HCT116 (cell line): ENCODE data around the gene CDH4. TPM values are rescaled to one million over a fixed set of nuclear protein-coding genes. Genes with fewer than 3 reads are reported as not detected.

Experiments used
- ATAC-seq: fragments of 200-7000 bp; cut with Tn5 transposase; 2 replicates; pipeline ENCODE4 v1.9.1; 2020; ENCODE audit warnings: mild to moderate bottlenecking, moderate library complexity
- BruUV-seq: library from RNA; stranded (reverse); fragments of 400-500 nt; replicated peaks from 2 replicates; lab custom pipeline; 2021; lab: Mats Ljungman, UMichigan
- CTCF ChIA-PET: fragments of 300-600 bp; sonication (Branson Sonifier 250); formaldehyde crosslinking; loops from one replicate; lab custom pipeline; 2021; ENCODE audit warnings: antibody characterized with exemption; lab: Charles Lee
- POLR2A ChIA-PET: fragments of 300-600, 350-600 bp; sonication (Branson Sonifier 250); formaldehyde crosslinking; loops from one replicate; lab custom pipeline; 2021; ENCODE audit warnings: antibody characterized with exemption; lab: Charles Lee
- RAD21 ChIA-PET, 2 experiments: fragments of 300-600 bp; sonication (Branson Sonifier 250); formaldehyde crosslinking; loops; one replicate each; lab custom pipeline; 2023; ENCODE audit warnings: low total read pairs in 2 of 2; ENCODE audit not compliant: uncharacterized antibody in 2 of 2, unreplicated experiment in 2 of 2, low non-redundant PET in 1 of 2; lab: Charles Lee
- DNase-seq: peaks from one replicate; pipeline ENCODE4 v3.0.0-alpha.2; 2010; ENCODE audit warnings: low read depth, low spot score
- H2AFZ ChIP-seq: fragments of 200-600 bp; shearing (Covaris generic), sonication (generic); 2 replicates; pipeline ENCODE4 v1.6.1; 2017; ENCODE audit warnings: low read depth, mixed run types, mixed read lengths, antibody characterized with exemption, low read length; ENCODE audit not compliant: poor library complexity, severe bottlenecking
- H3K27ac ChIP-seq: 2 replicates; pipeline ENCODE4 v1.5.1; 2012; ENCODE audit warnings: low read depth, low read length
- H3K27me3 ChIP-seq: fragments of 200-600 bp; sonication (generic); 2 replicates; pipeline ENCODE4 v1.6.1; 2016; ENCODE audit warnings: mixed run types, low read length, mixed read lengths; ENCODE audit not compliant: insufficient read depth
- H3K36me3 ChIP-seq, 2 experiments: fragments of 200-500 bp in 1 of 2; fragments of 200-600 bp in 1 of 2; sonication (Bioruptor generic) in 1 of 2; sonication (generic) in 1 of 2; 2 replicates each; pipeline versions ENCODE4 v1.5.1 to v1.6.1; 2014 to 2016; ENCODE audit warnings: low read length in 2 of 2, inconsistent platforms in 1 of 2, mixed read lengths in 1 of 2, mixed run types in 1 of 2; ENCODE audit not compliant: insufficient read depth in 2 of 2, control insufficient read depth in 1 of 2
- H3K4me1 ChIP-seq, 2 experiments: fragments of 200-600 bp in 1 of 2; sonication (generic) in 1 of 2; 2 replicates each; pipeline versions ENCODE4 v1.5.1 to v1.6.1; 2012 to 2017; ENCODE audit warnings: low read length in 2 of 2, inconsistent platforms in 1 of 2, mild to moderate bottlenecking in 1 of 2, mixed read lengths in 1 of 2, mixed run types in 1 of 2, moderate library complexity in 1 of 2; ENCODE audit not compliant: insufficient read depth in 2 of 2, control insufficient read depth in 1 of 2
- H3K4me2 ChIP-seq: fragments of 200-600 bp; sonication (generic); 2 replicates; pipeline ENCODE4 v1.6.1; 2017; ENCODE audit warnings: mixed run types, low read length, mixed read lengths
- H3K4me3 ChIP-seq, 2 experiments: fragments of 200-600 bp in 1 of 2; sonication (generic) in 1 of 2; replicated peaks in 1 of 2; 2 replicates each; pipeline ENCODE4 v1.5.1; 2011 to 2016; ENCODE audit warnings: low read length in 2 of 2, control low read depth in 1 of 2, low read depth in 1 of 2, mild to moderate bottlenecking in 1 of 2, mixed read lengths in 1 of 2, mixed run types in 1 of 2
- H3K79me2 ChIP-seq: fragments of 200-600 bp; sonication (generic); 2 replicates; pipeline ENCODE4 v1.6.1; 2017; ENCODE audit warnings: mild to moderate bottlenecking, mixed run types, low read length, moderate library complexity, mixed read lengths; ENCODE audit not compliant: insufficient read depth
- H3K9ac ChIP-seq: fragments of 200-600 bp; sonication (generic); 2 replicates; pipeline ENCODE4 v1.6.1; 2016; ENCODE audit warnings: low read length, mixed read lengths
- H3K9me2 ChIP-seq: fragments of 200-600 bp; sonication (generic), shearing (Covaris generic); 2 replicates; pipeline ENCODE4 v1.6.1; 2017; ENCODE audit warnings: mixed run types, mild to moderate bottlenecking, moderate library complexity; ENCODE audit not compliant: insufficient read depth
- H3K9me3 ChIP-seq, 2 experiments: fragments of 200-500 bp in 1 of 2; fragments of 200-600 bp in 1 of 2; sonication (Bioruptor generic) in 1 of 2; sonication (generic) in 1 of 2; 2 replicates each; pipeline ENCODE4 v1.6.1; 2014 to 2017; ENCODE audit warnings: low read length in 2 of 2, mixed read lengths in 2 of 2, inconsistent platforms in 1 of 2, low read depth in 1 of 2, mild to moderate bottlenecking in 1 of 2, mixed run types in 1 of 2, moderate library complexity in 1 of 2; ENCODE audit not compliant: control insufficient read depth in 1 of 2, insufficient read depth in 1 of 2
- H4K20me1 ChIP-seq: fragments of 200-600 bp; sonication (generic), shearing (Covaris generic); 2 replicates; pipeline ENCODE4 v1.6.1; 2017; ENCODE audit warnings: mixed run types, mild to moderate bottlenecking, moderate library complexity; ENCODE audit not compliant: insufficient read depth
- CBX3 ChIP-seq: IDR thresholded peaks from 2 replicates; pipeline ENCODE4 v1.6.1; 2012; ENCODE audit warnings: low read depth
- CEBPB ChIP-seq: IDR thresholded peaks from 2 replicates; pipeline ENCODE4 v1.6.1; 2012; ENCODE audit warnings: low read depth
- EZH2 ChIP-seq: fragments of 200-600 bp; sonication (generic); IDR thresholded peaks from 2 replicates; pipeline ENCODE4 v1.6.1; 2017; ENCODE audit warnings: antibody characterized with exemption, mixed run types
- EZH2phosphoT487 ChIP-seq: fragments of 200-600 bp; IDR thresholded peaks from 2 replicates; pipeline ENCODE4 v1.6.1; 2018; ENCODE audit warnings: antibody characterized with exemption, borderline replicate concordance
- FOSL1 ChIP-seq: IDR thresholded peaks from 2 replicates; pipeline ENCODE4 v1.6.1; 2012; ENCODE audit warnings: low read depth
- JUND ChIP-seq: IDR thresholded peaks from 2 replicates; pipeline ENCODE4 v1.6.1; 2012
- POLR2AphosphoS5 ChIP-seq: IDR thresholded peaks from 2 replicates; pipeline ENCODE4 v1.6.1; 2011; ENCODE audit warnings: mild to moderate bottlenecking, low read depth, low read length, moderate library complexity
- SIN3A ChIP-seq: IDR thresholded peaks from 2 replicates; pipeline ENCODE4 v1.6.1; 2012; ENCODE audit warnings: low read depth
- SP1 ChIP-seq: IDR thresholded peaks from 2 replicates; pipeline ENCODE4 v1.6.1; 2012; ENCODE audit warnings: low read depth
- SRF ChIP-seq: IDR thresholded peaks from 2 replicates; pipeline ENCODE4 v1.6.1; 2012; ENCODE audit warnings: low read depth
- TCF7L2 ChIP-seq: IDR thresholded peaks from 2 replicates; pipeline ENCODE4 v1.7.0; 2011; ENCODE audit warnings: borderline replicate concordance, inconsistent platforms; ENCODE audit not compliant: insufficient read depth, insufficient read length; ENCODE audit errors: extremely low read depth
- YY1 ChIP-seq: IDR thresholded peaks from 2 replicates; pipeline ENCODE4 v1.6.1; 2011; ENCODE audit warnings: low read length, low read depth, moderate library complexity, mild to moderate bottlenecking; ENCODE audit not compliant: insufficient replicate concordance; ENCODE audit errors: extremely low read depth
- ZFX ChIP-seq: fragments of 450-650 bp; IDR thresholded peaks from 2 replicates; pipeline ENCODE4 v1.6.1; 2017
- ZNF274 ChIP-seq: fragments of 200-500 bp; sonication (Bioruptor generic); IDR thresholded peaks from 2 replicates; pipeline ENCODE4 v1.6.1; 2014; ENCODE audit warnings: mild to moderate bottlenecking, low read depth, low read length, inconsistent platforms
- intact Hi-C: fragments of 100-400 bp; cut with micrococcal nuclease; formaldehyde crosslinking; loops from 2 replicates; pipeline ENCODE4 v1.10.0; 2022
- total RNA-seq: library from RNA; stranded (reverse); gene quantifications from one replicate; pipeline ENCODE4 v1.2.1, GENCODE V29; 2021; ENCODE audit not compliant: unreplicated experiment
- TF ChIP-seq, protein P1 (sequence below): IDR thresholded peaks from 2 replicates; pipeline ENCODE4 v1.6.1; 2012

CDH4 gene
- total RNA-seq, 1 experiment from 2014 or later = not detected

DNA sequence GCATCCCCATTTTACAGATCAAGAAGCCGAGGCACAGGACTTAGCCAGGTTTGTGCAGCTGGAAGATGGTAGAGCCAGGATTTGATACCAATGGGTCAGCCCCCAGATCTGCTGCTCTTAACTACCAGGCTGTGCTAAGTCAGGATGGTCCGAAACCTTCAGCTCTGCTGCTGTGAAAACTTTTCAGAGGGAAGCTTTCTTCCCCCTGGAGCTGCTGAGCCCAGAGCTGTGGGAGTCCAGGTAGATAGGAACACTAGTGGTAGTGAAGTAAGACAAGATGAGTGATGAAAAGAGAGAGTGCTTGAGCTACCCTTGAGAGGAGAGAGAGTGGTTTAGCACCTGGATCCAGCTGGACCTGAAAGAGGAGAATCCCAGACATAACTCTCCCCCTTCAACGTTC is 230.8 kb downstream of the CDH4 start:
- no peak overlapping the region for H3K9ac ChIP-seq
- H3K4me1 ChIP-seq = no peaks in the 10 kb centered on the region
- intact Hi-C loops = no loop called here
- no peaks in the 10 kb centered on the region; a peak in 1 of 4 replicates for H3K9me3 ChIP-seq
- H3K27me3 ChIP-seq = no peaks in the 10 kb centered on the region
- H3K79me2 ChIP-seq = no peaks in the 10 kb centered on the region
- no peak for DNase-seq
- POLR2A ChIA-PET = no interaction called here
- no TSS peak for BruUV-seq
- no peaks in the 10 kb centered on the region for H3K9me2 ChIP-seq
- no peaks in the 10 kb centered on the region for H3K36me3 ChIP-seq
- H3K4me3 ChIP-seq = no peak overlapping the region
- no peak overlapping the region for H3K27ac ChIP-seq
- H4K20me1 ChIP-seq = no peaks in the 10 kb centered on the region
- CTCF ChIA-PET = no interaction called here
- H2AFZ ChIP-seq = no peak overlapping the region
- no peak for ATAC-seq
- RAD21 ChIA-PET = no interaction called here
- TF ChIP-seq ZNF274 = no peak
- no peak for TF ChIP-seq FOSL1
- TF ChIP-seq JUND = no peak
- no peak for TF ChIP-seq POLR2AphosphoS5
- TF ChIP-seq CEBPB = no peak
- no peak overlapping the region for H3K4me2 ChIP-seq

DNA sequence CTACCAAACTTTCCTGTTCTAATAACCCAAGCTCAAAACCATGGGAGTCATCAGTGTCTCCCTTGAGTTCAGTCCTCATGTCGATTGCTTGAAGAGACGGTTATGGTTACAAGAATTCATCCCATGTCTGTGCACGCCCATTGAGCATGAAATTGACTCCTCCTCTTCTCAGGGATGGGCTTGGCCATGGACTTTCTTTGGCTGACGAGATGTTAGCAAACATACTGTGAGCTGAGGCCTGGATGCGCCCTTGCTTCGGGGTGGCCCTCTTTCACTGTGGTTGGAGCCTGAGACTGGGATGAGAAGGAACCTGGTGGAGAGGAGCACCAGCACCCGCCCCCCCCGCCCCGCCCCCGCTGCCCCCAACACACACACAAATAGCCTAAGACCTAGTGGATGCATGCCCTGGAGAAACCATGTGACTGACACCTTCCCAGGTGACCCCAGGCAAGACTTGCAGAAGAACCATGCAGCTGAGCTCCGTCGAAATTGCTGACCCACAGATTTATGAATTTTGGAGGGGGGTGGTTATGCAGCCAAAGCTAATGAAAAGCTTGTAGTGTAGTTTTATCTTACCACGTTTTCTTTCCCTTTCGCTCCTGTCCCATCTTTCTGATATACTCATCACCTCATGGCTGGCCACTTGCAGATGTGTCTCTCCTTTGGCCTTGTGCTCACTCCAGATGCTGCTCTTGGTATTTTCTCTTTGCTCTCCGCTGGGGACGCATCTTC is 231.4 kb downstream of the CDH4 start:
- no TSS peak for BruUV-seq
- Histone ChIP-seq H3K9me2 (no peaks in the 10 kb centered on the region), H2AFZ (no peak overlapping the region), H3K4me3 (no peak overlapping the region), H3K27me3 (no peaks in the 10 kb centered on the region), H4K20me1 (no peaks in the 10 kb centered on the region), H3K79me2 (no peaks in the 10 kb centered on the region), H3K9me3 (no peaks in the 10 kb centered on the region; a peak in 1 of 4 replicates), H3K4me1 (no peaks in the 10 kb centered on the region), H3K36me3 (no peaks in the 10 kb centered on the region), H3K27ac (no peak overlapping the region), H3K4me2 (no peak overlapping the region), H3K9ac (no peak overlapping the region)
- ATAC-seq (no peak), DNase-seq (no peak)
- ChIA-PET POLR2A (no interaction called here), CTCF (no interaction called here), RAD21 (no interaction called here)
- TF ChIP-seq YY1 = no peak
- no peak for TF ChIP-seq SIN3A
- no peak for TF ChIP-seq JUND
- no peak for TF ChIP-seq FOSL1
- TF ChIP-seq EZH2phosphoT487 = no peak
- TF ChIP-seq SP1 = no peak
- no peak for TF ChIP-seq EZH2
- no peak for TF ChIP-seq ZNF274
- TF ChIP-seq, protein P1, sequence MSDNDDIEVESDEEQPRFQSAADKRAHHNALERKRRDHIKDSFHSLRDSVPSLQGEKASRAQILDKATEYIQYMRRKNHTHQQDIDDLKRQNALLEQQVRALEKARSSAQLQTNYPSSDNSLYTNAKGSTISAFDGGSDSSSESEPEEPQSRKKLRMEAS = no peak
- TF ChIP-seq SRF = no peak
- no peak for TF ChIP-seq ZFX
- no peak for TF ChIP-seq TCF7L2
- no peak for TF ChIP-seq CEBPB
- TF ChIP-seq POLR2AphosphoS5 = no peak
- TF ChIP-seq CBX3 = no peak
- intact Hi-C loops = no loop called here
